Panc1 (cell line): Measurements from ENCODE around the gene TRANK1.
"Not testable (repeated sequence)": the region's sequence is repeated elsewhere in the genome, so short reads cannot be mapped to it uniquely, and the experiment has no call there.

Source experiments
- POLR2AphosphoS5 ChIP-seq: IDR thresholded peaks from 2 replicates; pipeline ENCODE4 v1.6.1; 2012; ENCODE audit warnings: mild to moderate bottlenecking, low read depth, low read length, moderate library complexity
- REST ChIP-seq, 2 experiments: IDR thresholded peaks; 2 replicates each; pipeline ENCODE4 v1.6.1; 2011 to 2012; ENCODE audit warnings: low read depth in 2 of 2, control low read depth in 1 of 2, low read length in 1 of 2, mild to moderate bottlenecking in 1 of 2, moderate library complexity in 1 of 2; ENCODE audit not compliant: insufficient read depth in 1 of 2
- TCF7L2 ChIP-seq: IDR thresholded peaks from 2 replicates; pipeline ENCODE4 v1.6.1; 2011; ENCODE audit warnings: mild to moderate bottlenecking, low read depth, low read length, inconsistent platforms
- TF ChIP-seq, protein P1 (sequence below): fragments of 450-650 bp; IDR thresholded peaks from 2 replicates; pipeline ENCODE4 v1.5.1; 2017; ENCODE audit warnings: mild to moderate bottlenecking

- TF ChIP-seq, protein P1, sequence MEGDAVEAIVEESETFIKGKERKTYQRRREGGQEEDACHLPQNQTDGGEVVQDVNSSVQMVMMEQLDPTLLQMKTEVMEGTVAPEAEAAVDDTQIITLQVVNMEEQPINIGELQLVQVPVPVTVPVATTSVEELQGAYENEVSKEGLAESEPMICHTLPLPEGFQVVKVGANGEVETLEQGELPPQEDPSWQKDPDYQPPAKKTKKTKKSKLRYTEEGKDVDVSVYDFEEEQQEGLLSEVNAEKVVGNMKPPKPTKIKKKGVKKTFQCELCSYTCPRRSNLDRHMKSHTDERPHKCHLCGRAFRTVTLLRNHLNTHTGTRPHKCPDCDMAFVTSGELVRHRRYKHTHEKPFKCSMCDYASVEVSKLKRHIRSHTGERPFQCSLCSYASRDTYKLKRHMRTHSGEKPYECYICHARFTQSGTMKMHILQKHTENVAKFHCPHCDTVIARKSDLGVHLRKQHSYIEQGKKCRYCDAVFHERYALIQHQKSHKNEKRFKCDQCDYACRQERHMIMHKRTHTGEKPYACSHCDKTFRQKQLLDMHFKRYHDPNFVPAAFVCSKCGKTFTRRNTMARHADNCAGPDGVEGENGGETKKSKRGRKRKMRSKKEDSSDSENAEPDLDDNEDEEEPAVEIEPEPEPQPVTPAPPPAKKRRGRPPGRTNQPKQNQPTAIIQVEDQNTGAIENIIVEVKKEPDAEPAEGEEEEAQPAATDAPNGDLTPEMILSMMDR: not testable (repeated sequence)
- TF ChIP-seq POLR2AphosphoS5; REST (IDR thresholded peaks at IDR 0.05; ENCODE audit: insufficient read depth in 1 of 2, low read depth in 2 of 2, low read length in 1 of 2); TCF7L2: not testable (repeated sequence)
Measured at GRCh38 chr3:36904065-36904464, 40.8 kb downstream of the TRANK1 start.
